Measurements from ENCODE around the gene RTBDN.
"Not testable (repeated sequence)": the region's sequence is repeated elsewhere in the genome, so short reads cannot be mapped to it uniquely, and the experiment has no call there.

Gene RTBDN

DNA sequence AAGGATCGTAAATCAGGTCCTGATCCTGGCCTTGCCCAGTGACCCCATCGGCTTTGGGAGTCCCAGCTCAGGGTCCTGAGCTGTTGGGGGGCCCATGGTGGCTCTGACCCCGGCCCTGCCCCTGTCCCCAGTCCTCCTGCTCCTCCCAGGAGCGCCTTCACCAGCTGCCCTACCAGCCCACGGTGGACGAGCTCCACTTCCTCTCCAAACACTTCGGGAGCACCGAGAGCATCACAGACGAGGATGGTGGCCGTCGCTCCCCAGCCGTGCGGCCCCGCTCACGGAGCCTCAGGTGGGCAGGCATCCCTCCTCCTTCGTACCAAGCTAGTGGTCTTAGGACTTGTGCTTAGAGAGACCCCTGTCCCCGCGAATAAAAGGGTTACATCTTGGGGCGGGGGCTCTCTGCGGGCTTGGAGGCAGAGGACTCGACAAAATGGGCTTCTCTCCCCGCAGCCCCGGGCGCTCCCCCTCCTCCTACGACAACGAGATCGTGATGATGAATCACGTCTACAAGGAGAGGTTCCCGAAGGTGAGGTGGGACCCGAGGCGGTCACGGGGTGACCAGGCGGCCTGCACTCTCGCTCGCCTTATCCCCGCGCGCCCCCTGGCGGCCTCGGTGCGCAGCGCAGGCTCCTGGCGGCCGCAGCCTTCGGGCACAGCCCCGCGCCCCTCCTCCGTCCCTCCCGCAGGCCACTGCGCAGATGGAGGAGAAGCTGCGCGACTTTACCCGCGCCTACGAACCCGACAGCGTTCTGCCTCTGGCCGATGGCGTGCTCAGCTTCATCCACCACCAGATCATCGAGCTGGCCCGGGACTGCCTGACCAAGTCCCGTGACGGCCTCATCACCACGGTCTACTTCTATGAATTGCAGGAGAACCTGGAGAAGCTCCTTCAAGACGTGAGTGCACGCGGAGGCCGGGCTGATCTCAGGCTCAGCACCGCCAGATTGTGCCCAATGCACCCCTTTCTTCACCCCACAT is 13.1 kb upstream of the RTBDN start:
- peak; percentile 62 for DNase-seq (ENCODE audit: low read depth)
- peak overlapping the region; percentile 38 for H3K4me3 ChIP-seq (ENCODE audit: low read length)
- TF ChIP-seq, protein P1, sequence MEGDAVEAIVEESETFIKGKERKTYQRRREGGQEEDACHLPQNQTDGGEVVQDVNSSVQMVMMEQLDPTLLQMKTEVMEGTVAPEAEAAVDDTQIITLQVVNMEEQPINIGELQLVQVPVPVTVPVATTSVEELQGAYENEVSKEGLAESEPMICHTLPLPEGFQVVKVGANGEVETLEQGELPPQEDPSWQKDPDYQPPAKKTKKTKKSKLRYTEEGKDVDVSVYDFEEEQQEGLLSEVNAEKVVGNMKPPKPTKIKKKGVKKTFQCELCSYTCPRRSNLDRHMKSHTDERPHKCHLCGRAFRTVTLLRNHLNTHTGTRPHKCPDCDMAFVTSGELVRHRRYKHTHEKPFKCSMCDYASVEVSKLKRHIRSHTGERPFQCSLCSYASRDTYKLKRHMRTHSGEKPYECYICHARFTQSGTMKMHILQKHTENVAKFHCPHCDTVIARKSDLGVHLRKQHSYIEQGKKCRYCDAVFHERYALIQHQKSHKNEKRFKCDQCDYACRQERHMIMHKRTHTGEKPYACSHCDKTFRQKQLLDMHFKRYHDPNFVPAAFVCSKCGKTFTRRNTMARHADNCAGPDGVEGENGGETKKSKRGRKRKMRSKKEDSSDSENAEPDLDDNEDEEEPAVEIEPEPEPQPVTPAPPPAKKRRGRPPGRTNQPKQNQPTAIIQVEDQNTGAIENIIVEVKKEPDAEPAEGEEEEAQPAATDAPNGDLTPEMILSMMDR (conservative IDR thresholded peaks at IDR 0.05; ENCODE audit: low read depth, low read length): peak; percentile 87

DNA sequence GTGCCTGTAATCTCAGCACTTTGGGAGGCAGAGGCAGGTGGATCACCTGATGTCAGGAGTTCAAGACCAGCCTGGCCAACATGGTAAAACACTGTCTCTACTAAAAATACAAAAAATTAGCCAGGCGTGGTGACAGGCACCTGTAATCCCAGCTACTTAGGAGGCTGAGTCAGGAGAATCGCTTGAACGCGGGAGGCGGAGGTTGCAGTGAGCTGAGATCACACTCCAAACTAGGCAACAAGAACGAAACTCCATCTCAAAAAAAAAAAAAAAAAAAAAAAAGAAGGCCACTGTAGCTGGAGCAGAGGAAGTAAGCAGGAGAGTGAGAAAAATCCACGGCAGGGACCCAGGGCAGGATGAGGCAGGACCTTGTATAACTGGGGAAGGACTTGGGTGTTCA is 12.2 kb upstream of the RTBDN start:
- not testable (repeated sequence) for DNase-seq (ENCODE audit: low read depth); H3K4me3 ChIP-seq (ENCODE audit: low read length)

DNA sequence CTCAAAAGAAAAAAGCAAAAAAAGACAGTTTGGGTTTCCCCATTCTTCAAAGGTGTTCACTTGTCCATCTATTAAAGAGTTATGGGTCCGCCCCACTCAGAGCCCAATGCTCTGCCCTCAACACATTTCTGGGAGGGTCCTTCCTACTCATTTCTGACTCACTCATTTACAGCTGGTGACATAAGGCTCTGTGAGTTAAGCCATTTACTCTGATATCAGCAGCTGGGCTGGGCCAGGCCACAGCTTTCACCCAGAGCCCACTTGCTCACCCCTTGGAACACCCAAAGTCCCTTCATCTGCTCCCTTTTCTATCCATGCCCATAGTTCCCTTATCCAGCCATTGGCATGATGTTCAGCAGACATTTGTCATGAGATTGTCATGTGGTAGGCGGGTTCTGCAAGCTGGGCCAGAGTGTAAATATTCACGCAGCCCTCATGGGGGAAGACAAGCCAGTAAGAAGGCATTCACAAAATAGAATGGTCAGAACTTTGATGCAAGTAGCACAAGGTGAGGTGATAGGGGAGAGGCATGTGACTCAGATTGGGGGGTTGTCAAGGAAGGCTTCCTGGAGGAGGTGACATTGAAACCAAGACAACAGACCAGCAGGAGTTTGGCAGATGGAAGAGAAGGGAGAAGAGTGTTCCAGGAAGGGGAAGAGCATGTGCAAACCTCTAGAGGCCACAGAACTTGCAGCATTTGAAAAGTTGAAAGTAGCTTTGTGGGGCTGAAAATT is 9.8 kb upstream of the RTBDN start:
- no peak overlapping the region for H3K4me3 ChIP-seq (ENCODE audit: low read length)
- DNase-seq (ENCODE audit: low read depth): no peak
- TF ChIP-seq, protein P1 (conservative IDR thresholded peaks at IDR 0.05; ENCODE audit: low read depth, low read length): no peak

DNA sequence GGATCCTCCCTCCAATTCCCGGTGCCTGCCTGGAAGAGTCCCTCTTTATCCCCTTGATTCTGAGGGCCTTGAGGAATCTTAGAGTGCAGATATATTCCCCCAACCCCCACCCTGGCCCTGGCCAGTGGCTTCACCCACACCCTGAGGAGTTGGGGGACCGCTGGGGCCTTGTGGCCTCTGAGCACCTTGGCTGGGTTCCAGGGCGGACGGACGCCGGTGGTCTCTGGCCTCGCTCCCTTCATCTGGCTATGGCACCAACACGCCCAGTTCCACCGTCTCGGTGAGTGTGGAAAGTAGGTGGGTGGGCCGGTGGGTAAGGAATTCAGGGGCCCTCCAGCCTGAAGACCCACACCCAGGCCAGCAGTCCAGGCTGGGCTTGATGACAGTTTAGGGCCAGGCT is 8.9 kb upstream of the RTBDN start:
- no peak for DNase-seq (ENCODE audit: low read depth)
- no peak overlapping the region for H3K4me3 ChIP-seq (ENCODE audit: low read length)
- TF ChIP-seq, protein P1 (conservative IDR thresholded peaks at IDR 0.05; ENCODE audit: low read depth, low read length): no peak

DNA sequence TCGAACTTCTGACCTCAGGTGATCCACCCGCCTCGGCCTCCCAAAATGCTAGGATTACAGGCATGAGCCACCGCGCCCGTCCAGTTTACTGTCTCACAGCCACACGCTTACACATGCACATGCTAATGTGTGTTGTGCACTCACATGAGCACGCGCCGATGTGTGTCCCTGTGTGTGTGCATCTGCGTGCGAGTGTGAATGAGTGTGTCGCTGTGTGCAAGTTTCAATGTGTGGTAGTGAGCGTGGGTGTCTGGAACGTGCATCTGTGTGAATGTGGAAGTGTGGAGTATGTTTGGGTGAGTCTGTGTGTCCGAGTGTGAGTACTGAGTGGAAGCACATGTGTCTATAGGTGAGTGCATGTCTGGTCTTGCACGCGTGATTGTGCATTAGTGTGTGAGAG is 8.1 kb upstream of the RTBDN start:
- H3K4me3 ChIP-seq (ENCODE audit: low read length): no peak overlapping the region
- TF ChIP-seq, protein P1 (conservative IDR thresholded peaks at IDR 0.05; ENCODE audit: low read depth, low read length): no peak
- DNase-seq (ENCODE audit: low read depth): no peak

DNA sequence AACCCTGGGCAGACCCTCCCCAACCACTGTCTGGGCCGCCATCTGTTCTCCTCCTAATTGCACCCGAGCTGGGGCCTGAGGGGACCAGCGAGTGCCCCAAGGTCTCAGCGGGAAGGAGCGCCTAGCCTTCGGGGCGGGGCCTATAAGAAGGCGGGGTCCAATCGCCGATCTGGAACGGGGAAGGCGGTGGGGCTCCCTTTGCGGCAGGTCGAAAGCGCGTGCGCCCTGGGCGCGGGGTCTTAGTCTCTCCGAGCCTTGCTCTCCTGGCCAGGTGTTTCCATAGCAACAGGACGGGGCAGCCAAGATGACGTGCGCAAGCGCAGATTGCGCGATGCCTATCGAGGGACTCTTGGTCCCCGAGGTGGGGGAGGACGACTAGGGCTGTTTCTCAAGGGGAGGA is 6.7 kb upstream of the RTBDN start:
- TF ChIP-seq, protein P1 (conservative IDR thresholded peaks at IDR 0.05; ENCODE audit: low read depth, low read length): no peak
- no peak for DNase-seq (ENCODE audit: low read depth)
- peak overlapping the region; percentile 52 for H3K4me3 ChIP-seq (ENCODE audit: low read length)
